K562 (cell line): ENCODE results near the gene ALOXE3. TPM values are rescaled to one million over a fixed set of nuclear protein-coding genes. Genes with fewer than 3 reads are reported as not detected.

ENCODE experiments used
- BDP1 ChIP-seq: IDR thresholded peaks from 3 replicates; pipeline ENCODE4 v1.6.1; 2011; ENCODE audit not compliant: insufficient read length, insufficient read depth
- CEBPB ChIP-seq: fragments of 450-650 bp; IDR thresholded peaks from 2 replicates; pipeline ENCODE4 v1.6.1; 2016; ENCODE audit warnings: missing genetic modification characterization, missing compliant biosample characterization
- CREM ChIP-seq: IDR thresholded peaks from 2 replicates; pipeline ENCODE4 v1.6.1; 2014; ENCODE audit warnings: antibody characterized with exemption, low read depth
- CTCF ChIP-seq, 3 experiments: IDR thresholded peaks in 2 of 3; conservative IDR thresholded peaks in 1 of 3; 2 replicates each; pipeline ENCODE4 v1.5.1; 2011 to 2012; ENCODE audit warnings: low read length in 3 of 3, mild to moderate bottlenecking in 3 of 3, control low read depth in 2 of 3, improper control_type of control experiment in 1 of 3, inconsistent platforms in 1 of 3, low read depth in 1 of 3, mixed read lengths in 1 of 3, moderate library complexity in 1 of 3; ENCODE audit not compliant: insufficient read depth in 2 of 3
- DLX4 ChIP-seq: fragments of 250-450 bp; sonication (Bioruptor Pico); IDR thresholded peaks from 2 replicates; pipeline ENCODE4 v1.6.1; 2021; ENCODE audit warnings: mild to moderate bottlenecking
- GABPB2 ChIP-seq: fragments of 250-450 bp; sonication (Bioruptor Pico); conservative IDR thresholded peaks from 2 replicates; pipeline ENCODE4 v1.5.1; 2021; ENCODE audit warnings: mild to moderate bottlenecking
- GATA2 ChIP-seq: sonication (generic); formaldehyde crosslinking; IDR thresholded peaks from 2 replicates; pipeline ENCODE4 v1.4.0; 2020; ENCODE audit warnings: mild to moderate bottlenecking, missing genetic modification reagents
- GATAD2A ChIP-seq: fragments of 450-650 bp; IDR thresholded peaks from 2 replicates; pipeline ENCODE4 v1.6.1; 2017
- MYNN ChIP-seq, 2 experiments: sonication (generic); formaldehyde crosslinking in 1 of 2; IDR thresholded peaks; 2 replicates each; pipeline versions ENCODE4 v1.5.0 to v1.6.1; 2016 to 2020; ENCODE audit warnings: antibody characterized with exemption in 1 of 2, missing genetic modification reagents in 1 of 2
- REST ChIP-seq, 2 experiments: fragments of 450-650 bp; formaldehyde crosslinking in 1 of 2; IDR thresholded peaks; 2 replicates each; pipeline versions ENCODE4 v1.4.0 to v1.6.1; 2014 to 2020; ENCODE audit warnings: mild to moderate bottlenecking in 2 of 2, borderline replicate concordance in 1 of 2, low read depth in 1 of 2
- RFX5 ChIP-seq: IDR thresholded peaks from 2 replicates; pipeline ENCODE4 v1.6.1; 2011; ENCODE audit warnings: low read depth, mild to moderate bottlenecking, improper control_type of control experiment, low read length
- SMAD1 ChIP-seq: fragments of 150-350 bp; IDR thresholded peaks from 2 replicates; pipeline ENCODE4 v1.6.1; 2014; ENCODE audit warnings: low read length, low read depth; ENCODE audit not compliant: partially characterized antibody
- SRSF3 ChIP-seq: fragments of 200-400 bp; formaldehyde crosslinking; IDR thresholded peaks from 2 replicates; pipeline ENCODE4 v1.6.1; 2016; ENCODE audit warnings: mild to moderate bottlenecking, low read length, moderate library complexity; ENCODE audit not compliant: insufficient read depth
- TBP ChIP-seq: optimal IDR thresholded peaks from 2 replicates; pipeline ENCODE3; 2011; ENCODE audit warnings: low read depth, low read length, improper control_type of control experiment
- TEAD4 ChIP-seq, 2 experiments: sonication (generic) in 1 of 2; formaldehyde crosslinking in 1 of 2; IDR thresholded peaks; 2 replicates each; pipeline versions ENCODE4 v1.6.1 to v1.8.0; 2012 to 2022; ENCODE audit warnings: borderline replicate concordance in 1 of 2, inconsistent platforms in 1 of 2, low read length in 1 of 2, mild to moderate bottlenecking in 1 of 2, missing genetic modification reagents in 1 of 2
- ZNF165 ChIP-seq: fragments of 250-450 bp; sonication (Bioruptor Pico); IDR thresholded peaks from 2 replicates; pipeline ENCODE4 v1.4.0; 2020; ENCODE audit warnings: borderline replicate concordance
- polyA plus RNA-seq, 8 experiments: library from polyadenylated mRNA; depleted of rRNA in 4 of 8; stranded (reverse) in 5 of 8; unstranded in 3 of 8; fragments of >200 nt; fragmentation: Nextera tagmentation in 2 of 8; fragmentation: Illumina TruSeq in 1 of 8; extraction: Ambion mirVana in 2 of 8; extraction: Trizol in 1 of 8; gene quantifications; 2 replicates each; pipeline versions ENCODE4 v1.2.1 to v1.2.3, GENCODE V29; 2011 to 2014; ENCODE audit warnings: inconsistent platforms in 1 of 8, missing spikeins in 1 of 8
- total RNA-seq, 7 experiments: library from RNA; depleted of rRNA in 6 of 7; stranded (reverse); fragments of >200 nt in 6 of 7; fragmentation: Illumina TruSeq in 2 of 7; extraction: Trizol in 2 of 7; gene quantifications; 2 replicates each; pipeline versions ENCODE4 v1.2.1 to v1.2.3, GENCODE V29; 2011 to 2021; ENCODE audit warnings: low replicate concordance in 1 of 7

Gene ALOXE3
- total and polyA plus RNA-seq, 9 of the 15 experiments (the other 6 are each of a cell fraction or from before 2014, with no cell fraction given), result 0.04 TPM; not detected in 8

- TF ChIP-seq REST (IDR thresholded peaks at IDR 0.05; ENCODE audit: borderline replicate concordance) (0 out of 2 replicates have a peak, but pooled peaks have one; percentile 5), REST (CRISPR knock-in tag; IDR thresholded peaks at IDR 0.05; ENCODE audit: low read depth) (no peak), TBP (peak; percentile 99), SMAD1 (peak; percentile 30), RFX5 (peak; percentile 68; the same call in 1 of the 2 replicates), GABPB2 (no peak), ZNF165 (CRISPR knock-in tag) (no peak), TEAD4 (IDR thresholded peaks at IDR 0.05; ENCODE audit: low read length) (peak; percentile 80), TEAD4 (CRISPR knock-in tag; IDR thresholded peaks at IDR 0.05; ENCODE audit: borderline replicate concordance) (no peak), MYNN (IDR thresholded peaks at IDR 0.05) (0 out of 2 replicates have a peak, but pooled peaks have one; percentile 30), MYNN (CRISPR knock-in tag; IDR thresholded peaks at IDR 0.05) (no peak), GATA2 (CRISPR knock-in tag) (no peak), DLX4 (no peak), CREM (peak; percentile 18; the same call in 1 of the 2 replicates), GATAD2A (peak; percentile 64; the same call in 1 of the 2 replicates), SRSF3 (no peak), BDP1 (peak; percentile 56), CEBPB (peak; percentile 65), CTCF (IDR thresholded peaks at IDR 0.05 in 2 of 3, conservative IDR thresholded peaks at IDR 0.05 in 1 of 3; ENCODE audit: insufficient read depth in 2 of 3, low read depth in 1 of 3, low read length in 3 of 3) (no peak)
Measured at GRCh38 chr17:8119581-8120519, 1.5 kb upstream of the ALOXE3 start (continued).
